Tibial nerve (tissue), 4 donors: ENCODE data around the gene TRAF3.

Experiments
- CTCF ChIP-seq, 5 experiments: fragments of 200-600 bp in 3 of 5; fragments of 450-650 bp in 2 of 5; sonication (generic) in 3 of 5; IDR thresholded peaks; one replicate each; pipeline ENCODE4 v1.5.1; 2016 to 2019; ENCODE audit warnings: antibody characterized with exemption in 5 of 5, mild to moderate bottlenecking in 3 of 5, moderate library complexity in 2 of 5
- EP300 ChIP-seq, 2 donors: sonication (generic); formaldehyde crosslinking; IDR thresholded peaks; one replicate each; pipeline ENCODE4 v1.6.1; 2017; ENCODE audit warnings: antibody characterized with exemption in 2 of 2, mild to moderate bottlenecking in 1 of 2
- POLR2A ChIP-seq, 2 donors: fragments of 450-650 bp; IDR thresholded peaks; one replicate each; pipeline ENCODE4 v1.6.1; 2017; ENCODE audit warnings: antibody characterized with exemption in 2 of 2, mild to moderate bottlenecking in 2 of 2, moderate library complexity in 2 of 2

GRCh38 chr14:102911991-102912761 is 134.9 kb downstream of the TRAF3 start:
- no peak for TF ChIP-seq EP300 (IDR thresholded peaks at IDR 0.05)
- TF ChIP-seq CTCF (IDR thresholded peaks at IDR 0.05), result no peak
- TF ChIP-seq POLR2A (IDR thresholded peaks at IDR 0.05), result no peak
